Ascending aorta (tissue), 2 donors: ENCODE measurements around the gene GRM1. TPM values are rescaled to one million over a fixed set of nuclear protein-coding genes. Genes with fewer than 3 reads are reported as not detected.

ENCODE experiments used
- DNase-seq, 2 donors: peaks; one replicate each; pipeline ENCODE4 v3.0.0-alpha.2; 2019; ENCODE audit warnings: low spot score in 2 of 2
- H3K27ac ChIP-seq, 2 donors: fragments of 200-600 bp; sonication (generic); one replicate each; pipeline ENCODE4 v1.5.1; 2016 to 2017; ENCODE audit warnings: mild to moderate bottlenecking in 1 of 2
- H3K27me3 ChIP-seq: fragments of 200-600 bp; sonication (generic); one replicate; pipeline ENCODE4 v1.5.1; 2017
- H3K36me3 ChIP-seq, 2 donors: fragments of 200-600 bp; sonication (generic); one replicate each; pipeline ENCODE4 v1.5.1; 2016
- H3K4me1 ChIP-seq, 2 donors: fragments of 200-600 bp; sonication (generic); one replicate each; pipeline ENCODE4 v1.5.1; 2016 to 2017; ENCODE audit warnings: mild to moderate bottlenecking in 1 of 2
- H3K4me3 ChIP-seq, 2 donors: fragments of 200-600 bp; sonication (generic); one replicate each; pipeline ENCODE4 v1.5.1; 2016 to 2017; ENCODE audit warnings: mild to moderate bottlenecking in 1 of 2
- H3K9me3 ChIP-seq, 2 donors: fragments of 200-600 bp; sonication (generic); one replicate each; pipeline ENCODE4 v1.5.1; 2016
- CTCF ChIP-seq, 3 experiments: fragments of 200-600 bp in 2 of 3; fragments of 450-650 bp in 1 of 3; sonication (generic) in 2 of 3; IDR thresholded peaks; one replicate each; pipeline ENCODE4 v1.5.1; 2016 to 2019; ENCODE audit warnings: antibody characterized with exemption in 3 of 3, mild to moderate bottlenecking in 1 of 3, moderate library complexity in 1 of 3
- intact Hi-C: fragments of 100-400 bp; cut with DNase I; formaldehyde crosslinking; loops from one replicate; pipeline ENCODE4 v1.15.1; 2023
- total RNA-seq: library from RNA; depleted of rRNA; stranded (reverse); fragments of >200 nt; gene quantifications from one replicate; pipeline ENCODE4 v1.1.0, GENCODE V29; 2016

GRM1 gene
- total RNA-seq, 1 donor from 2014 or later, result not detected

GRCh38 chr6:146190581-146190980 is 161.7 kb downstream of the GRM1 start:
- Histone ChIP-seq H3K4me3 (no peak overlapping the region), H3K27ac (no peak overlapping the region), H3K4me1 (no peaks in the 10 kb centered on the region), H3K27me3 (no peaks in the 10 kb centered on the region), H3K9me3 (no peaks in the 10 kb centered on the region), H3K36me3 (no peaks in the 10 kb centered on the region)
- no peak for DNase-seq
- intact Hi-C loops, result no loop called here
- no peak for TF ChIP-seq CTCF (IDR thresholded peaks at IDR 0.05)

- no peaks in the 10 kb centered on the region for H3K27me3 ChIP-seq
- no peak for TF ChIP-seq CTCF (IDR thresholded peaks at IDR 0.05)
- no peak overlapping the region for H3K27ac ChIP-seq
- no peaks in the 10 kb centered on the region for H3K4me1 ChIP-seq
- H3K36me3 ChIP-seq, result no peaks in the 10 kb centered on the region
- DNase-seq, result no peak
- no peaks in the 10 kb centered on the region for H3K9me3 ChIP-seq
- intact Hi-C loops, result no loop called here
- no peak overlapping the region for H3K4me3 ChIP-seq
Measured at GRCh38 chr6:146191166-146191565, 162.3 kb downstream of the GRM1 start.

GRCh38 chr6:146191612-146192011 is 162.8 kb downstream of the GRM1 start:
- DNase-seq, result no peak
- H3K27me3 ChIP-seq, result no peaks in the 10 kb centered on the region
- H3K4me1 ChIP-seq, result no peaks in the 10 kb centered on the region
- no peaks in the 10 kb centered on the region for H3K36me3 ChIP-seq
- intact Hi-C loops, result no loop called here
- H3K9me3 ChIP-seq, result no peaks in the 10 kb centered on the region
- TF ChIP-seq CTCF (IDR thresholded peaks at IDR 0.05), result no peak
- H3K4me3 ChIP-seq, result no peak overlapping the region
- no peak overlapping the region for H3K27ac ChIP-seq

GRCh38 chr6:146194434-146194833 is 165.6 kb downstream of the GRM1 start:
- Histone ChIP-seq H3K9me3 (no peaks in the 10 kb centered on the region), H3K4me3 (no peak overlapping the region), H3K27me3 (no peaks in the 10 kb centered on the region), H3K36me3 (no peaks in the 10 kb centered on the region), H3K27ac (no peak overlapping the region), H3K4me1 (no peaks in the 10 kb centered on the region)
- intact Hi-C loops, result no loop called here
- no peak for DNase-seq
- TF ChIP-seq CTCF (IDR thresholded peaks at IDR 0.05), result no peak

- DNase-seq, result no peak
- H3K4me1 ChIP-seq, result no peaks in the 10 kb centered on the region
- H3K27me3 ChIP-seq, result no peaks in the 10 kb centered on the region
- intact Hi-C loops, result no loop called here
- H3K36me3 ChIP-seq, result no peaks in the 10 kb centered on the region
- no peaks in the 10 kb centered on the region for H3K9me3 ChIP-seq
- no peak overlapping the region for H3K4me3 ChIP-seq
- TF ChIP-seq CTCF (IDR thresholded peaks at IDR 0.05), result no peak
- no peak overlapping the region for H3K27ac ChIP-seq
Measured at GRCh38 chr6:146200176-146200575, 171.3 kb downstream of the GRM1 start.

- Histone ChIP-seq H3K4me1 (no peaks in the 10 kb centered on the region), H3K9me3 (no peaks in the 10 kb centered on the region), H3K27ac (no peak overlapping the region), H3K4me3 (no peak overlapping the region), H3K36me3 (no peaks in the 10 kb centered on the region), H3K27me3 (no peaks in the 10 kb centered on the region)
- intact Hi-C loops, result no loop called here
- DNase-seq, result no peak
- no peak for TF ChIP-seq CTCF (IDR thresholded peaks at IDR 0.05)
Measured at GRCh38 chr6:146202570-146202969, 173.7 kb downstream of the GRM1 start.
